ENCODE results near the gene DYNC2LI1.

- TF ChIP-seq CTCF (conservative IDR thresholded peaks at IDR 0.05 in 1 of 2, IDR thresholded peaks at IDR 0.05 in 1 of 2; ENCODE audit: low read depth in 1 of 2, low read length in 2 of 2) (no peak), EZH2 (IDR thresholded peaks at IDR 0.05; ENCODE audit: low read length, missing control alignments) (no peak)
Measured at GRCh38 chr2:43792653-43793052, 18.8 kb downstream of the DYNC2LI1 start.
